C4-2B (cell line): ENCODE results near the gene CEMIP.

Experiments used
- H3K27ac ChIP-seq: fragments of 450-650 bp; 2 replicates; pipeline ENCODE4 v1.5.1; 2017
- CTCF ChIP-seq: fragments of 450-650 bp; conservative IDR thresholded peaks from 2 replicates; pipeline ENCODE4 v1.5.1; 2017; ENCODE audit warnings: mild to moderate bottlenecking
- ZFX ChIP-seq: fragments of 450-650 bp; IDR thresholded peaks from 2 replicates; pipeline ENCODE4 v1.6.1; 2017

CEMIP gene

GRCh38 chr15:80924278-80924677 lies 145.1 kb downstream of the CEMIP start:
- no peak for TF ChIP-seq CTCF
- TF ChIP-seq ZFX: no peak
- H3K27ac ChIP-seq: no peak overlapping the region

DNA sequence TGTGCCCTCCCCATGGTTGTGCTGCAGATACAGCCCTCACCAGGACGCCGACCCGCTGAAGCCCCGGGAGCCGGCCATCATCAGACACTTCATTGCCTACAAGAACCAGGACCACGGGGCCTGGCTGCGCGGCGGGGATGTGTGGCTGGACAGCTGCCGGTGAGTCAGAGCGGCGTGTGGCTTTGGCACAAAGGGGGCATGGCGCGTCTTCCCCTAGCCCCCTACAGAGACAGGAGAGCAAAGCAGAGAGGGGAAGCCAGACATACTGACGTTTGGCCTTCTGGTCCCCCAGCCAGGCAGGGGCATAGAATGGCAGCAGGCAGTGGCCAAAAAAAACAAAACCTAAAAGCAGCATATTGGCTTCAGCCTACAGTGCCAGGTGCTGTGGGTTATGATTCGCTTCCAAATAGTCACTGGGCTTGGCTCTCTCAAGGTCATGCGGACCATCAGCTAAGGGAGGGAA lies 146.5 kb downstream of the CEMIP start:
- TF ChIP-seq ZFX (no peak), CTCF (no peak)
- H3K27ac ChIP-seq: no peak overlapping the region

DNA sequence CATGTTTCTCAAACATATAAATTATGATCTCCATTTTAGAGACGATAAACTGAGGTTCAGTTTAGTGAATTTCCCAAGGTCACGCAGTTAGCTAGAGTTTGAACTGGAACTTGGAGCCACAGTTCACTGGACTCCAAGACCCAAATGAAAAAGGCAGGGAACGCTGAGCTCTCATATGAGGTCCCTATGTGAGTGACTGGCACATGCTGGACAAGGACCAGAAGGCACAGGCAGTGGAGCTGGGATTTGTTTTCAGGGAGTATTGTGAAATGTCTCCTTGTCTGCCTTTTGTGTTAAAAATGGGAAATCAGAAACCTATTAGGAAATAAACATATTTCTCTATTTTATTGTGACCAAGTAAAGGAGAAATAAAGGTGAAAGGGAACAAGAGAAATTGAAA lies 147.0 kb downstream of the CEMIP start:
- H3K27ac ChIP-seq: no peak overlapping the region
- TF ChIP-seq CTCF (no peak), ZFX (no peak)

DNA sequence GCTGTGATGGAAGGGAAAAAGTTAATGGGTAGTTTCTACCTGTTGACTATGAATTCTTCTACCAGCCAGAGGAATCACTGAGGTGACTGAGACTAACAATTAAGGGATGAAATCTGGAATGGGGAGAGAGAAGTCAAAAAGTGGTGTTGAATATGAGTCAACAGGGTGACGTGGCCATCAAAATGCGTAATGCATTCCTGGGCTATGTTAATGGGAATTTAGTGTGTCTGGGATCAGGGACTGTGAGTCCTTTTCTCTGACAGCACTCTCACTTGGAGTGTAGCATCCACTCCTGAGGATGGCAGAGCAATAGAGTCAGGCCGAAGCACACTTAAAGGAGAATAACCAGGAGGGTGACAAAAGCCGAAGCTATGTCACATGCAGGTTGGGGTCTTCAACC lies 150.1 kb downstream of the CEMIP start:
- TF ChIP-seq CTCF: no peak
- no peak for TF ChIP-seq ZFX
- no peak overlapping the region for H3K27ac ChIP-seq

DNA sequence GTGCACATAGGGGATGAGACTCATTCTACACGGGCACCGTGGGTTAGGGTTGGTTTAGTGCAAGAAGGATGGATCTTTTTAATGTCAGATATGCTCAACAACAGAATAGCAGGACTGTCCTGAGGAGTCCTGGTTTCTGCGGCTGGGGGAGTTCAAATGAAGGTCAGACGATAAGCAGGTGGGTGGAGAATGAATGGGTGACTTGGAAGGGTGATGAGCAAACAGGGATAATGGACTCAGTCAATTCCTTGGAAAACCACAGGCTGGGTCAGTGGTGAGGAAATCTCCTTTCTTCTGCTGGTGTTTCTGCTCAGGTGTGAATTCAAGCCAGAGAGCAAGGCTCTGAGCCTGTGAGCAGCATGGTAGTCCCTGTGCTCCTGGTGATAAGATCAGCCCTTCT lies 150.5 kb downstream of the CEMIP start:
- TF ChIP-seq CTCF (no peak), ZFX (no peak)
- H3K27ac ChIP-seq: no peak overlapping the region

- H3K27ac ChIP-seq: no peak overlapping the region
- TF ChIP-seq ZFX: no peak
- no peak for TF ChIP-seq CTCF
These were observed 152.0 kb downstream of the CEMIP start for GRCh38 chr15:80931191-80931590.

DNA sequence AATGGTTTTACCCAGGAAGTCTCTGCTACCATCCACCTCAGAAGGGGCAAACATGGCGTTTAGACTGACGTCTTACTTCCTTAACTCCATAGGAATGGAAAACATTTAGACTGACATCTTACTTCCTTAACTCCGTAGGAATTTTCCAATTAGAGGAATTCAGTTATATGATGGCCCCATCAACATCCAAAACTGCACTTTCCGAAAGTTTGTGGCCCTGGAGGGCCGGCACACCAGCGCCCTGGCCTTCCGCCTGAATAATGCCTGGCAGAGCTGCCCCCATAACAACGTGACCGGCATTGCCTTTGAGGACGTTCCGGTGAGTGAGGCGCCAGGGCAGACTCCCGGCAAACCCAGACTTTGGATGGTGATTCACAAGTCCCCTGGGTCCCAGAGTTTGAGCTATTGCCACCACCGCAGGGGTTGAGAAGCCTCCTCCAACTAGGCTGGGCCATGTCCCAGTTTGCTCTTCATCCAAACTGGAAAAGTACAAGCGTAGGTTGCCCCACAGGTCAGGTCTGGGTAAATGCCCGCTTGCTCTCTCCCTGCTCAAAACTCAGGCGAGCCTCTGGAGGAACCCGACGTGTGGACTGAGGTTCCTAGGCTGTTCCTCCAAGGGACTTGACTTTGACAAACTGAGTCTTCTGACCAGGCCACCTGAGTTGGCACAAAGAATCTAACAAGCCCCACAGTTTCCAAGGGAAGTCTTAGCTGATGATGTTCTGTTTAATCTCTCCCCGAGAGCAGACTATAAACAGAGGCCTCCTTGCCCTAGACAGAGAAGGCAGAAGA lies 152.7 kb downstream of the CEMIP start:
- TF ChIP-seq CTCF (no peak), ZFX (no peak)
- no peak overlapping the region for H3K27ac ChIP-seq
